ENCODE data around the gene TACC3. TPM values are rescaled to one million over a fixed set of nuclear protein-coding genes. Genes with fewer than 3 reads are reported as not detected.
A peak's percentile ranks its signal among the peaks of the same experiment; 100 is the strongest.

Gene TACC3
- polyA plus RNA-seq, 1 donor from 2014 or later: 20.0 TPM

DNA sequence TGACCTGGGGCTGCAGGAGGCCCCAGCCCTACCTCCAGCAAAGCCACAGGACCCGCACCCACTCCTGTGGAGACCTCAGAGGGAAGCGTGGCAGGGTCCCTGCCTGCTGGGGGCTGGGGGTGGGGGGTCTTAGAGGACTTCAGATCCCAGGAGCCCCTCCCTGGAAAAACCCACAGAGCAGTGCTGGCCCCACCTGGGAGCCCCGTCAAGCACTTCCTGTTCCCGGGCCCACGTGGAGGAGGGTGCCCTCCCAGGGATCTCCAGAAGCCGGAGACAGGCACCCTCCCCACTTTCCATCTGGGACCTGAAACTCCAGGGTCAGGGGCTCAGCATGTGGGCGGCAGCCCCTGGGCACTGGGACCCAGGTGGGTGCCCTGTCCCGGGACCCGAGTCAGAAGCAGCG is 32.0 kb downstream of the TACC3 start:
- no peaks in the 10 kb centered on the region for H3K36me3 Mint-ChIP-seq
- H3K4me1 Mint-ChIP-seq: no peaks in the 10 kb centered on the region
- H3K27ac Mint-ChIP-seq: no peak overlapping the region
- peaks cover 2% of the 10 kb centered on the region for H3K27me3 Mint-ChIP-seq
- no peak overlapping the region for H3K4me3 Mint-ChIP-seq
- no peaks in the 10 kb centered on the region for H3K9me3 Mint-ChIP-seq

DNA sequence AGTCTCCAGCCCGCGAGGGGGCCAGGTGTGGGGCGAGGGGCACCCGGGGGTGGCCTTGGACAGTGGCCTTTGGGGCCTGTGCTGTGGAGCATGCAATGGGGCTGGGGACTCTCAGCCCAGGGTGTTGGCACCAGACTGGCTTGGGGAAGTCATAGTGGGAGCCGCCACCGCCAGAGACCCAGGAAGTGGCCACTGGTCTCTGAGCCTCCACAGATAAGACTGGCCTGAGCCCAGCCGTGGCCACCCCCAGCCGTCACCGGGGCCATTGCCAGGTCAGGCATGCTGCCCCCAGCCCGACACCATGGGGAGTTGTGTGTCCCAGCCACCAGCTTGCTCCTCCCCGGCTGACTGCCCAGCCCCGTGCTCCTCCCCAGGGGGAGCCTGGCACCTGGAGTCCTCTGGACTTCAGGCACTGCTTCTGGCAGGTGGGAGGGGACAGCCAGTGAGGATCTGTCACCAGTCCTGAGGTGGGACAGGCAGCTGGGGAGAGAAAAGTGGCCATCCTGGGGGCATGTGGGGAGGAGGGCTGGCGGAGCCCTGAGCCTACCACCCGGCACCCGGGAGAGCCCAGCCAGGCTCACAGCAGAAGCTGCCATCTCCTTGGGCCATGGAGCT is 32.5 kb downstream of the TACC3 start:
- Mint-ChIP-seq H3K27ac (no peak overlapping the region), H3K4me1 (no peaks in the 10 kb centered on the region), H3K36me3 (no peaks in the 10 kb centered on the region)

DNA sequence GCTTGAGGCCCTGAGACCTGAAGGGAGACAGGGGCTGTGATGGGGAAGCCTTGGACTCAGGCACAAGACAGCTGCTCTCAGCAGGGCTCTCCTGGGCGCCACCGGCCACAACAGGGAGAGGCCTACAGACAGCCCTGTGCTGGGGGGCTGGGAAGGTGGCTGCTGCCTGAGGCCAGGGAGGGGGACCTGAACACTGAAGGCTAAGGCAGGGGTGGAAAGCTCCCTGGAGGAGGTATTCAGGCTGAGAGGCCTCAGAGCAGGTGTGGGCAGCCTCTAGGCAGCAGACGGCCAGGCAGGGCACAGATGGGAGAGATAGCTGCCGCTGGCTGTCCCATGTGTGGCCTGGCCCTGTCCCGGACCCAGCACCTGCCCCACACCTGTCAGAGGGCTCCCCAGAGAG is 33.0 kb downstream of the TACC3 start:
- Mint-ChIP-seq H3K36me3 (no peaks in the 10 kb centered on the region), H3K27me3 (peaks cover 2% of the 10 kb centered on the region), H3K27ac (no peak overlapping the region), H3K9me3 (no peaks in the 10 kb centered on the region), H3K4me1 (no peaks in the 10 kb centered on the region), H3K4me3 (no peak overlapping the region)

More for the DNA sequence above, 32.5 kb downstream of the TACC3 start:
- no peak overlapping the region for H3K4me3 Mint-ChIP-seq
- H3K27me3 Mint-ChIP-seq: peaks cover 2% of the 10 kb centered on the region
- no peaks in the 10 kb centered on the region for H3K9me3 Mint-ChIP-seq

DNA sequence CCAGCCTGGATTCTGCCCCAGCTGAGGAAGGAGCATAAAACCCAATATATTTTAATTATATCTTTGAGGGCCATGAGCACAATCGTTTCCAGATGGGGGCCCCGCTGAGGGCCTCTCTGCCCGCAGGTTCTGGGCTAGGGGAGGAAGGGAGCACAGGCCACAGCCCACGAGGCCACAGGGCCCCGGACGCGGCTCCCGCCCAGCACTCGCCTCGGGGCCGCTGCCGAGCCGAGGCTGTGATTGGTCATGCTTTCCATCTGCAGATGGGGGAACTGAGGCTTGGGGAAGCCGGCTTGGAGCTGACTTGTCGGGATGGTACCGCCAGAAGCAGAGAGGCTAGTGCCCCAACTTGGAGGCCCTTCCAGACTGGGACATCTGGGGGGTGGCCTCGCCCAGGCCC is 34.0 kb downstream of the TACC3 start:
- H3K27ac Mint-ChIP-seq: no peak overlapping the region
- H3K4me1 Mint-ChIP-seq: no peaks in the 10 kb centered on the region
- no peaks in the 10 kb centered on the region for H3K36me3 Mint-ChIP-seq
- H3K27me3 Mint-ChIP-seq: peaks cover 2% of the 10 kb centered on the region
- H3K4me3 Mint-ChIP-seq: no peak overlapping the region
- H3K9me3 Mint-ChIP-seq: no peaks in the 10 kb centered on the region

DNA sequence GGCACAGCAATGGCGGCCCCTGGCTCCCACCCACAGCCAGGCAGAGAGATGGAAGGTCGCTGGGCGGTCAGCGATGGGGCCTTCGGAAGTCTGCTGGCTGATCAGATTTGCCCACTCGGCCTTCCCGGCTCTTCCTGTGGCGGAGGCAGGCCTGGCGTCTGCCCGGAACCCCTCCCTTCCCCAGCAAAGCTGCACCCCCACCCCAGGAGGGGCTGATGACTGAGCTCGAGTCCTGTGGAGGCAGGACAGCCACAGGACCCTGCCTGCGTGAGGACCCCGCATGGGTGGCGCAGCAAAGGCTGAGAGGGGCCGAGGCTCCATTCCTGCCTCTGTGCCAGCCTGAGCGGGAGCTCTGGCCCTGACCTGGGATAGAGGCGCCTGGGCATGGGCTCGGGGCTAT is 34.8 kb downstream of the TACC3 start:
- Mint-ChIP-seq H3K4me1 (no peaks in the 10 kb centered on the region), H3K4me3 (no peak overlapping the region), H3K27ac (no peak overlapping the region), H3K9me3 (no peaks in the 10 kb centered on the region), H3K36me3 (no peaks in the 10 kb centered on the region), H3K27me3 (no peaks in the 10 kb centered on the region)

DNA sequence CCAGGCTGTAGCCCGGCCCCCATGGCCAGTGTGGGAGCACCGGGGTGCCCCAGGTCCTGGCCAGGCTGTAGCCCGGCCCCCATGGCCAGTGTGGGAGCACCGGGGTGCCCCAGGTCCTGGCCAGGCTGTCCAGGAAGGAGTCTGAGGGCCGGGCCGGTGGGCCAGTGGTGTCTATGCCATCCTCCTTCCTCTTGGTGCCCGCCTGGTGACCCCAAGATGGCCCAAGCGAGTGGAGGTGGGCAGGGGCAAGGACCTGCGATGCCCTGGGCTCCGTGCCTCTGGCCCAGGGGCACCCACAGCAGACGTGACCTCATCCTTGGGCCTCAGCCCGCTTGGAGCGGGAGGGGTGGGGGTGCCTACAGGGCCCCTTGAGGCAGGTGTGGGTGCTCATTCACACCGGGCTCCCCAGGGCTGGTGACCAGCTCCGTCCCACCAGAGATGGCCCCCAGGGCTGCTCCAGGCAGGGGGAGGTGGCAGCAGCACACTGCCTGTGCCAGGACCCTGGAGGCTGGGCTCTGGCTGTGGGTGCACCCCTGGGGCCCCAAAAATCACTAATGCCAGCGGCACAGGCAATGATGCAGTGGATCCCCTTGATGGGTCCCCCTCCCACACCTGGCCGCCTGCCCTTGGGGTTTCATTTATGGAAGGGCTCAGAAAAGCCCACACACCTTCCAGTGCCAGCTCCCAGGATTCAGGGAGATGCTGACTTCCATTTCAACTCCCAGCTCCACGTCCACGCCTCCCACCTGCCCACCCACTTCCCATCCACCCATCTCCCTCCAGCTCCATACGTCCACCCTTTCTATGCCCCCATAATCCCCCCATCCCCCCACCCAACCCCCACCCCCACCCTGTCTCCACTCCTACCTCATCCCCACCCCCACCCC is 35.8 kb downstream of the TACC3 start:
- no peak overlapping the region for H3K4me3 Mint-ChIP-seq
- H3K36me3 Mint-ChIP-seq: no peaks in the 10 kb centered on the region
- no peaks in the 10 kb centered on the region for H3K27me3 Mint-ChIP-seq
- H3K4me1 Mint-ChIP-seq: no peaks in the 10 kb centered on the region
- H3K9me3 Mint-ChIP-seq: no peaks in the 10 kb centered on the region
- H3K27ac Mint-ChIP-seq: no peak overlapping the region

DNA sequence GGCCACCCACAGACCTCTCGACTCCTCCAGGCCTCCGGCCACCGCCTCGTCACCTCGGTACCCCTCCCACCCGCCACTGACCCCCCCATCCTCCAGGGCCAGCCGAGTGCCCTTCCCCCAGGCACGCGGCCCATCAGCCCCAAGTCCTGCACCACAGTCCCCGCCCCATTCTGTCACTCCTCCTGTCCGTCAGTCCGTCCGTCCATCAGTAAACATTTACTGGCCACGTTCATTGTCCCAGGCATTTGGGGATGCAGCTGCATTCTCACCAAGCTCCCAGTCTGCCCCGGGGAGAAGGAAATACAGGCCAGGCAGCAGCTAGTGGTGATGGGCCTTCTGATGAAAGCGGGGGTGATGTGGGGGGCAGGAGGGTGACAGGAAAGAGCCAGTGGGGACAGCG is 36.5 kb downstream of the TACC3 start:
- no peaks in the 10 kb centered on the region for H3K9me3 Mint-ChIP-seq
- H3K27ac Mint-ChIP-seq: no peak overlapping the region
- H3K27me3 Mint-ChIP-seq: peaks cover 3% of the 10 kb centered on the region
- H3K36me3 Mint-ChIP-seq: no peaks in the 10 kb centered on the region
- no peaks in the 10 kb centered on the region for H3K4me1 Mint-ChIP-seq
- H3K4me3 Mint-ChIP-seq: no peak overlapping the region

DNA sequence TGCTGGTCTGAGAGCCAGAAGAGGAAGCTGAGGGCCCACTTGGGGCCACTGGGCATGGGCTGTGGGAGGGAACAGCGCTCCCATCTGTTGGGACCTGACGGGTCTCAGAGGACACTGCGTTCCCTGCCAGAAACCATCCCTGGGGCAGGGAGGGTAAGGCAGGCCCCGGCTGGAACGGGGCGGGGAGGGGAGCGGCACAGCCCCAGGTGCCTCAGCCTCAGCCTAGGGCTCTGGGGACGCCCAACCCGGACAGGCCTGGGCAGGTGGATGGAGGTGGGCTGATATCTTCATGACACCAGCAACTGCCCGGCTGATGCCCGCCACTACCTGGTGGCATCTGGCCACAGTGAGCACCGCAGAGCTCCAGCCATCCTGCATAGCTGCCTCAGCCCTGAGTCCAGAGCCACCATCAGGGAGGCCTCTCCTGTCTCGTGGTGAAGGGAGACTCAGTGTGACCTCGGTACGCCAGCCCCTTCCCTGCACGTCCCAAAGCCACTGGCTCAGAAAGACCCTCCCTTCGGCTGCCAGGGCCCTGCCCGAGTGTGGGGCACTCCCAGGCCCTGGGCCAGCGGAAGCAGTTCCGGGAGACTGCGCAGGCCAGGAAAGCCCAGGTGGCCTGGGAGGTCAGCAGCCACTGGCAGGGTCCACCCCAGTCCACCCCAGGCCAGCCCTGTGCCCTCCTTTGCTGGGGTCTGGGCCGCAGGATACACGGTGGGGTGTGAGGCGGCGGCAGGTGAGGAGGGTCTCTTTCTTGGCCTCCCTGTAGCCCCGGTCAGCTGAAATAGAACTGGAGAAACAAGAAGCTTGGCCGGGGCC is 37.2 kb downstream of the TACC3 start:
- Mint-ChIP-seq H3K4me3 (no peak overlapping the region), H3K27ac (no peak overlapping the region), H3K27me3 (peaks cover 3% of the 10 kb centered on the region)

DNA sequence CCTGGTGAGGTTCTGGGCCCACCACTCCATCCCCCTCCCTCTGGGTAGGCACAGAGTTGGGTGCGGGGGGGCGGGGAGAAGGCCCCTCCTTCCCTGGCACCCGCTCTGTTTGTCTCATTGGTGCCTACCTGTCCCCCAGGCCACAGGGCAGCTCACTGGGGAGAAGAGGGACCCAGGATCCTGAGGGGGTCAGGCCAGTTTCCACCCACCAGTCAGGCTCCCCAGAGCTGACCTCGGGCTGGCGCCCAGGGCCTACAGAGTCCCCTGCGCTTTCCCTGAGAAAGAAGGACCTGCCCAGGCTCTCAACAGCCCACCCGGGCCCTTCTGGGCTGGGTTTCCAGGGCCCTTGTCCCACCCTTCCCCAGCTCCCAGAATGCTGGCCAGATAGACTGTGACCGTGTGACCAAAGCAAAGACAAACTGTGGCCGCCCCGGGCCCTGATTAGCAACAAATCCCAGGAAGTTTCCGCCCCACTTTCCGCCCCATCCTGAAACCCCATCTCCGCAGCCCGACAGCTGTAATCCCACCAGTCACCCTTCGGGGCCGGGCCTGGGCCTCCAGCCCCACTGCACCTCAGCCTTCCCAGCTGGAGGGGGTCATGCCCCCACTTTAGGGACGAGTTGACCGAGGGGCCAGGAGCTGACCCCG is 38.0 kb downstream of the TACC3 start:
- Mint-ChIP-seq H3K36me3 (no peaks in the 10 kb centered on the region), H3K4me1 (no peaks in the 10 kb centered on the region), H3K4me3 (no peak overlapping the region), H3K27ac (no peak overlapping the region), H3K27me3 (peaks cover 5% of the 10 kb centered on the region), H3K9me3 (no peaks in the 10 kb centered on the region)

More for the DNA sequence above, 37.2 kb downstream of the TACC3 start:
- no peaks in the 10 kb centered on the region for H3K9me3 Mint-ChIP-seq
- H3K36me3 Mint-ChIP-seq: no peaks in the 10 kb centered on the region
- H3K4me1 Mint-ChIP-seq: no peaks in the 10 kb centered on the region

DNA sequence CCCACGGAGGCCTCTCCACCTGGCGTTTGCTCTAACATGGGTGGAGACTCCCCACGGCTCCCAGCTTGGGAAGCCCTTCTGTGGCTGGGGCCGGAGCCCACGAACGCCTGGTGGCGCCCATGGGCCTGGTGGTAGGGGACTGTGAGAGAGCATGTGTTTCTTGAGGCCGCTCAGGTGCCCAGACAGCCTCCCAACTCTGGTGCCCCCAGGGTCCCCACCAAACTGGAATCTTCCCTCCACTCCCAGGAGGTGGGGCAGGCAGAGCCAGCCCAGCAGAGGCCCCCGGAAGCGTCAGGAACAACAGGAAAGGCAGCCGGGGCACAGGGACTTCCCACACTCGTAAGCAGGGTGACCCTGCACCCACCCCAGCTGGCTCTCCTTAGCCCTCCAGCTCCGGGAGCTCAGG is 38.5 kb downstream of the TACC3 start:
- Mint-ChIP-seq H3K4me3 (no peak overlapping the region), H3K36me3 (no peaks in the 10 kb centered on the region), H3K4me1 (no peaks in the 10 kb centered on the region), H3K27me3 (peaks cover 6% of the 10 kb centered on the region), H3K27ac (no peak overlapping the region), H3K9me3 (no peaks in the 10 kb centered on the region)

DNA sequence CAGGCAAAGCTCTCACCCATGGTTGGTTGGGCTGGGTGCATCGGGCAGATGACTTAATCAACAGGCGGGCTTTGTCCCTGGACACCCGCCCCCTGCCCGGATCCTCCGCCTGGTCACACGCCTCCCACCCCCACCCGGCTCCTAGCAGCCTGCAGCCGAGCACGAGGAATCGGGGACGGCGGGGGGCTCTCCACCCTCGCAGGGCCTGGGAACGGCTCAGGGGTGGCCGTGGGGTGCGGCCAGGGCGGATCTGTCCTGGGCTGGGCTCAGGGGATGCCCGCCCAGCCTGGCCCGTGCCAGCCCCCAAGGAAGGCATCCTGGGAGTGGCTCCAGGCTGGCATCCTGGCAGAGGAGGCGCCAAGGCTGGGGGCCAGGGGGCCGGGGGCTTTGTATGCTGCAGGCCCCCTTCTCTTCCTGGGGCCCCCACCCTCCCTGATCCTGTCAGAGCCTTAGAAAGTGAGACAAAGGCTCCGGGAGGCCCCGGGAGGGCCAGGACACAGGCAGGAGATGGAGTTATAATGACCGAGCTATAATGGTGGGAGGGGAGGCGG is 39.3 kb downstream of the TACC3 start:
- no peaks in the 10 kb centered on the region for H3K36me3 Mint-ChIP-seq

DNA sequence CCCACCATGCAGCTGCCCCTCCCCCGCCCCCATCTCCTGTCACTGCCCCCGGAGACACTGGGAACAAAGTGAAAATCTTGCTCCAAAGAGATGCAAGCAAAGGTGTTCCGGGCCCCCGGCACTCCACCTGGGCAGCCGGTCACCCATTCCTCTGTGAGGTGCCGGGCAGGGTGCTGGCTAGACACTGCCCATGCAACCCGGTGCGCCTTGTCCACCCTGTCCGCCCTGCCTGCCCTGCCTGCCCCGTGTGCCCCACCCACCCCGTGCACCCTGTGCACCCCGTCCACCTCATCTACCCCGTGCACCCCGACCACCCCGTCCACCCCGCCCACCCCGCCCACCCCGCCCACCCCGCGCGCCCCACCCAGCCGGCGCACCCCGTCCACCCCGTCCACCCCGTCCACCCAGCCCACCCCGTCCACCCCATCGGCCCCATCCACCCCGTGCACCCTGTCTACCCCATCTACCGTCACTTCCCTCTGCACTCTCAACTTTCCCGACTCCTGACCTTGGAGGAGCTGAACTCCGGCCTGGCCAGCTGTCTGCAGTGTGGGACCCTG is 39.9 kb downstream of the TACC3 start:
- H3K4me1 Mint-ChIP-seq: no peaks in the 10 kb centered on the region
- H3K36me3 Mint-ChIP-seq: no peaks in the 10 kb centered on the region
- no peak overlapping the region for H3K4me3 Mint-ChIP-seq
- H3K27me3 Mint-ChIP-seq: peaks cover 10% of the 10 kb centered on the region
- no peak overlapping the region for H3K27ac Mint-ChIP-seq
- H3K9me3 Mint-ChIP-seq: no peaks in the 10 kb centered on the region

More for the DNA sequence above, 39.3 kb downstream of the TACC3 start:
- peaks cover 9% of the 10 kb centered on the region for H3K27me3 Mint-ChIP-seq
- no peak overlapping the region for H3K4me3 Mint-ChIP-seq
- no peak overlapping the region for H3K27ac Mint-ChIP-seq
- no peaks in the 10 kb centered on the region for H3K4me1 Mint-ChIP-seq
- no peaks in the 10 kb centered on the region for H3K9me3 Mint-ChIP-seq

DNA sequence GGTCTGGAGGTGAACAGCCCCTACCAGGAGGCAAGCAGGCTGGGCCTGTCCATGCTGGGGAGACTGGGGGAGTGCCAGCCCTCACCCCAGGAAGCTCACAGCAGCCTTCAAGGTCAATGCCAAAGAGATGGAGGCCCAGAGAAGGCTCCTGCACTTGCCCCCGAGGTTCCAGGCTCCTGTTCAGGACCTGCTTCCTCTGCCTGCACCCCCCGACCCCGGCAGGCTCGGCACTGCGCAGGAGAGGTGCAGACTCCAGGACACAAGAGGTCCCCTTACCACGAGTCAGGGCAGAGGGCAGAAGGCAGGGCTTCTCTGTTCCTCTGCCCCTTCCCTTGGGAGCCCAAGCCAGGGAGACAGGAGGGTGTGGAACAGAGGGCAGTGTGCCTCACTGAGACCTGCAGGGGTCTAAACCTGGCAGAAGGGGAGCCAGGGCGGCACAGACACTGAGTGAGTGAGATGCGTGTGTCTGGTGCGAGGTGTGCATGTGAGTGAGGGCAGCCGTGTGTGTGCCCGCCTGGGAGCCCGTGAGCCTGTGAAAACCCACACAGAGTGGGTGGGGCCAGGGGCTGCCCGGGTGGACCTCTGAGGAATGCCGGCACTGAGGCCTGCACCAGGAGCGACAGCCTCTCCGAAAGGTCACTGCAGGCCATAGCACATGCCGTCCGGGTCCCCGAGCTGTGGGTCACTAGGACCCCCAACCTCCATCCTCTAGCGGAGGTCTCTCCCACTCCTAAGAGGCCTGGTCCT is 41.1 kb downstream of the TACC3 start:
- peaks cover 10% of the 10 kb centered on the region for H3K27me3 Mint-ChIP-seq
- peak overlapping the region in 1 of 4 donors; percentile 50 for H3K4me3 Mint-ChIP-seq
- H3K36me3 Mint-ChIP-seq: no peaks in the 10 kb centered on the region
- H3K9me3 Mint-ChIP-seq: no peaks in the 10 kb centered on the region
- no peaks in the 10 kb centered on the region for H3K4me1 Mint-ChIP-seq
- H3K27ac Mint-ChIP-seq: no peak overlapping the region

DNA sequence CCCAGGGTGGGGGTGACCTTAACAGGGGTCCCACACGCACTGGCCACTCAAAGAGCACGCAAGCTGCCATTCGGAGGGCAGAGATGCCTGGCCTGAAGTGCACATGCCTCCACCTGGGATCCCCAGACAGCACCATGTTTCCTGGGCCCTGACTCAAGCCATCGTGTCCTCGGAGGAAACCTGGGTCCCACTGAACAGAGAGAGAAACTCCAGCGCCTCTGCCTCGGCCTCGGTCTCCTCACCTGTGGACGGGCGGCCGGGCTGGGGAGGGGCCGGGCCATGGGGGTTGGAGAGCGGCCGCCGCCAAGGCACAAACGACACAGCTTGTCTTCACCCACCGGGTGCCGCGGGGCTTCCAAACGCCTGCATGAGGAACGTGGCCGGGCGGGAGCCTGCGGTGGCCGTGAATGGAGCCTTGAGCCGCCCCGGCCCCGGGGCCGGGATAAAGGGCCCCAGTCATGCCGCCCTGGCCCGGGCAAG is 41.8 kb downstream of the TACC3 start:
- peaks cover 13% of the 10 kb centered on the region for H3K27me3 Mint-ChIP-seq
- no peaks in the 10 kb centered on the region for H3K36me3 Mint-ChIP-seq
- H3K27ac Mint-ChIP-seq: no peak overlapping the region
- no peaks in the 10 kb centered on the region for H3K4me1 Mint-ChIP-seq
- H3K9me3 Mint-ChIP-seq: no peaks in the 10 kb centered on the region
- H3K4me3 Mint-ChIP-seq: no peak overlapping the region
